Panc1 (cell line): ENCODE data around the gene KRAS. TPM values are rescaled to one million over a fixed set of nuclear protein-coding genes. Genes with fewer than 3 reads are reported as not detected.

Source experiments
- ATAC-seq: fragments of 200-7000 bp; cut with Tn5 transposase; 2 replicates; pipeline ENCODE4 v1.9.1; 2020; ENCODE audit warnings: mild to moderate bottlenecking, moderate library complexity
- BruUV-seq: library from RNA; stranded (reverse); fragments of 400-500 nt; replicated peaks from 2 replicates; lab custom pipeline; 2021; lab: Mats Ljungman, UMichigan
- CTCF ChIA-PET: fragments of 300-600 bp; sonication (Branson Sonifier 250); formaldehyde crosslinking; loops from one replicate; lab custom pipeline; 2022; ENCODE audit warnings: antibody characterized with exemption; lab: Charles Lee
- POLR2A ChIA-PET: fragments of 300-600 bp; sonication (Branson Sonifier 250); formaldehyde crosslinking; loops from one replicate; lab custom pipeline; 2022; ENCODE audit warnings: antibody characterized with exemption; lab: Charles Lee
- DNase-seq: peaks from one replicate; pipeline ENCODE4 v3.0.0-alpha.2; 2010; ENCODE audit warnings: low read depth, low spot score
- H3K27ac ChIP-seq: 2 replicates; pipeline ENCODE4 v1.5.1; 2011; ENCODE audit warnings: mild to moderate bottlenecking, low read length, inconsistent platforms
- H3K27me3 ChIP-seq: fragments of 200-500 bp; sonication (Bioruptor generic); 2 replicates; pipeline ENCODE4 v1.6.0; 2014; ENCODE audit warnings: low read length, inconsistent platforms; ENCODE audit not compliant: control insufficient read depth, insufficient read depth
- H3K36me3 ChIP-seq: fragments of 200-500 bp; sonication (Bioruptor generic); 2 replicates; pipeline ENCODE4 v1.5.1; 2014; ENCODE audit warnings: inconsistent platforms, mild to moderate bottlenecking, low read length, moderate library complexity; ENCODE audit not compliant: control insufficient read depth, insufficient read depth
- H3K4me1 ChIP-seq: 2 replicates; pipeline ENCODE4 v1.5.1; 2011; ENCODE audit warnings: inconsistent platforms, mild to moderate bottlenecking, low read length, moderate library complexity; ENCODE audit not compliant: control insufficient read depth, insufficient read depth
- H3K4me3 ChIP-seq, 2 experiments: 2 replicates each; pipeline ENCODE4 v1.5.1; 2011 to 2012; ENCODE audit warnings: low read depth in 2 of 2, low read length in 2 of 2, mild to moderate bottlenecking in 2 of 2, inconsistent platforms in 1 of 2, moderate library complexity in 1 of 2
- H3K9me3 ChIP-seq: fragments of 200-500 bp; sonication (Bioruptor generic); 2 replicates; pipeline ENCODE4 v1.5.1; 2014; ENCODE audit warnings: low read depth, mild to moderate bottlenecking, inconsistent platforms, low read length, moderate library complexity; ENCODE audit not compliant: control insufficient read depth, insufficient read depth
- CTCF ChIP-seq: fragments of 450-650 bp; IDR thresholded peaks from 2 replicates; pipeline ENCODE4 v1.5.1; 2017; ENCODE audit warnings: mild to moderate bottlenecking
- POLR2AphosphoS5 ChIP-seq: IDR thresholded peaks from 2 replicates; pipeline ENCODE4 v1.6.1; 2012; ENCODE audit warnings: mild to moderate bottlenecking, low read depth, low read length, moderate library complexity
- REST ChIP-seq, 2 experiments: IDR thresholded peaks; 2 replicates each; pipeline ENCODE4 v1.6.1; 2011 to 2012; ENCODE audit warnings: low read depth in 2 of 2, control low read depth in 1 of 2, low read length in 1 of 2, mild to moderate bottlenecking in 1 of 2, moderate library complexity in 1 of 2; ENCODE audit not compliant: insufficient read depth in 1 of 2
- SIN3A ChIP-seq: IDR thresholded peaks from 2 replicates; pipeline ENCODE4 v1.6.1; 2012; ENCODE audit warnings: low read depth, mild to moderate bottlenecking, low read length, moderate library complexity, borderline replicate concordance; ENCODE audit not compliant: insufficient read depth
- TCF7L2 ChIP-seq: IDR thresholded peaks from 2 replicates; pipeline ENCODE4 v1.6.1; 2011; ENCODE audit warnings: mild to moderate bottlenecking, low read depth, low read length, inconsistent platforms
- in situ Hi-C: cut with HindIII; loops from 2 replicates; pipeline ENCODE4 v1.10.0; 2016; ENCODE audit warnings: low sequenced_read_pairs, low pct_unique_long_range_greater_than_20kb
- intact Hi-C: fragments of 100-400 bp; cut with micrococcal nuclease; formaldehyde crosslinking; loops from one replicate; pipeline ENCODE4 v1.10.0; 2022; ENCODE audit not compliant: unreplicated experiment
- total RNA-seq: library from RNA; stranded (reverse); gene quantifications from one replicate; pipeline ENCODE4 v1.2.1, GENCODE V29; 2021; ENCODE audit not compliant: unreplicated experiment

Gene KRAS
- total RNA-seq, 1 experiment from 2014 or later, result 33.1 TPM

- Histone ChIP-seq H3K4me3 (no peak overlapping the region), H3K4me1 (peaks cover 1% of the 10 kb centered on the region), H3K36me3 (no peaks in the 10 kb centered on the region), H3K9me3 (no peaks in the 10 kb centered on the region), H3K27ac (no peak overlapping the region), H3K27me3 (peaks cover 17% of the 10 kb centered on the region)
- DNase-seq (no peak), ATAC-seq (no peak)
- in situ Hi-C loops, result no loop called here
- CTCF ChIA-PET, result no interaction called here
- BruUV-seq, result no TSS peak
- POLR2A ChIA-PET, result no interaction called here
- no peak for TF ChIP-seq REST (IDR thresholded peaks at IDR 0.05; ENCODE audit: insufficient read depth in 1 of 2, low read depth in 2 of 2, low read length in 1 of 2)
- TF ChIP-seq TCF7L2, result no peak
- no peak for TF ChIP-seq SIN3A
- no peak for TF ChIP-seq CTCF
- no peak for TF ChIP-seq POLR2AphosphoS5
- intact Hi-C loops, result no loop called here
Observed at GRCh38 chr12:25256826-25257225, 6.1 kb upstream of the KRAS start.

GRCh38 chr12:25256005-25256404 is 5.3 kb upstream of the KRAS start:
- no peak overlapping the region for H3K27ac ChIP-seq
- in situ Hi-C loops, result no loop called here
- no peaks in the 10 kb centered on the region for H3K9me3 ChIP-seq
- no peak for ATAC-seq
- H3K36me3 ChIP-seq, result no peaks in the 10 kb centered on the region
- DNase-seq, result no peak
- no TSS peak for BruUV-seq
- ChIA-PET CTCF (no interaction called here), POLR2A (no interaction called here)
- no peak overlapping the region for H3K4me3 ChIP-seq
- TF ChIP-seq TCF7L2 (no peak), REST (IDR thresholded peaks at IDR 0.05; ENCODE audit: insufficient read depth in 1 of 2, low read depth in 2 of 2, low read length in 1 of 2) (no peak), CTCF (no peak), SIN3A (no peak), POLR2AphosphoS5 (no peak)
- intact Hi-C loops, result no loop called here
- H3K4me1 ChIP-seq, result peaks cover 5% of the 10 kb centered on the region
- peaks cover 11% of the 10 kb centered on the region; the same call in 1 of the 2 replicates for H3K27me3 ChIP-seq
